Eye (tissue), 1 donor: ENCODE data around the gene NAP1L4.

Experiments
- DNase-seq: peaks from one replicate; pipeline ENCODE4 v3.0.0-alpha.2; 2015

Gene NAP1L4

GRCh38 chr11:2902784-2903671 lies 89.1 kb downstream of the NAP1L4 start:
- DNase-seq = no peak

GRCh38 chr11:2901854-2902783 lies 90.0 kb downstream of the NAP1L4 start:
- peak; percentile 89 for DNase-seq

GRCh38 chr11:2901196-2901796 lies 90.8 kb downstream of the NAP1L4 start:
- DNase-seq = no peak

GRCh38 chr11:2899080-2899783 lies 92.9 kb downstream of the NAP1L4 start:
- no peak for DNase-seq

GRCh38 chr11:2898366-2899079 lies 93.6 kb downstream of the NAP1L4 start:
- DNase-seq = no peak

GRCh38 chr11:2897048-2897447 lies 95.1 kb downstream of the NAP1L4 start:
- DNase-seq = no peak

- no peak for DNase-seq
These were observed 96.1 kb downstream of the NAP1L4 start for GRCh38 chr11:2896047-2896446.
